Keratinocyte (primary cell): Measurements from ENCODE around the gene CCS.

ENCODE experiments used
- CTCF ChIP-seq, 3 experiments: IDR thresholded peaks in 1 of 3; conservative IDR thresholded peaks in 1 of 3; optimal IDR thresholded peaks in 1 of 3; 2 replicates in 2 of 3; 3 replicates in 1 of 3; pipeline versions ENCODE3 to v1.5.1; 2011; ENCODE audit warnings: low read length in 3 of 3, mild to moderate bottlenecking in 3 of 3, moderate library complexity in 2 of 3, control low read depth in 1 of 3, inconsistent platforms in 1 of 3; ENCODE audit not compliant: insufficient read depth in 2 of 3; ENCODE audit errors: extremely low read depth in 1 of 3
- EZH2 ChIP-seq: IDR thresholded peaks from one replicate; pipeline ENCODE4 v1.6.1; 2012; ENCODE audit warnings: inconsistent platforms, mild to moderate bottlenecking, low read length, moderate library complexity

- no peak for TF ChIP-seq EZH2
- TF ChIP-seq CTCF (optimal IDR thresholded peaks at IDR 0.05 in 1 of 3, IDR thresholded peaks at IDR 0.05 in 1 of 3, conservative IDR thresholded peaks at IDR 0.05 in 1 of 3; ENCODE audit: extremely low read depth in 1 of 3, insufficient read depth in 2 of 3, low read length in 3 of 3), result no peak
Observed at GRCh38 chr11:66637557-66638176, 44.7 kb downstream of the CCS start.
